Ammon's horn (tissue), 1 donor: Measurements from ENCODE around the gene HMCN2.

Experiments
- DNase-seq: peaks from one replicate; pipeline ENCODE4 v3.0.0-alpha.2; 2016; ENCODE audit warnings: low spot score

The HMCN2 gene

DNA sequence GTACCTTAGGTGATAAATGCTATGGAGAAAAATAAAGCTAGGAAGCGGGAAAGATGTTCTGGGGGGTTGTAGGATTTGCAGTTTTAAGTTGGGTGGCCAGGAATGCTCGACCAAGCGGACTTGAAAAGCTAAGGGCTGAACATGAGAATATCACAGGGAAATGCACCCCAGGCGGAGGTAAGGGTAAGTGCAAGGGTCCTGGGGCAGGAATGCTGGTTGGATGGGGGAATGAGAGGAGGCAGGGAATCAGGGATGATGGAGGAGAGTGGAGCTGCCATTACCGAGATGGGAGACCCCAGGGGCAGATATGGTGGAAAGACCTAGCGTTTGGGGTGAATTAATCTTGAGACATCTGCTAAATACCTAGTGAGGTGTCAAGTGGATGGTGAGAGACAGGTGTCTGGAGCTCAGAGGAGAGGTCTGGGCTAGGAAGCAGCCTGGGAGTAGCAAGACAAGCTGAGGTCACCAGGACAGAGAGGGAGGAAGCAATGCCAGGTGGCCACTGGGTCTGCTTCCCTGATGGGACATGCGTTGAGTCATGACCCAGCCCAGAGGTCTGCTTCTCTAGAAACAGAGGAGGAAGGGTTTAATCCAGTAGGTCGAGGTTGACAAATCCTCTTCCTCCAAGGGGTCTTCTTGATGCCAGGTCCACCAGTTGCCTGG is 101.5 kb downstream of the HMCN2 start:
- DNase-seq, result no peak

DNA sequence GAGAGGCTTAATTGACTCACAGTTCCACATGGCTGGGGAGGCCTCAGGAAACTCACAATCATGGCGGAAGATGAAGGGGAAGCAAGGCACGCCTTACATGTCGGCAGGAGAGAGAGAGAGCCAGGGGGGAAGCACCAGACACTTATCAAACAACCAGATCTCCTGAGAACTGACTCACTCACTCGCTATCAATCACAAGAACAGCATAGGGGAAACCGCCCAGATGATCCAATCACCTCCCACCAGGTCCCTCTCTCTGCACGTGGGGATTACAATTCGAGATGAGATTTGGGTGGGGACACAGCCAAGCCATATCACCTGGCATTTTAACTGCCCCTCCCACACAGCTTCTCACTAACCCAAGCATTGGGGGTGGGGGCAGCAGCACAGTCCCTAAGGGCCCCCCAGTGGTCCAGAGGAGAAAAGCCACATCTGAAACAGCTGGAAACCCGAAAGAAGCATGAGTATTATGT is 103.1 kb downstream of the HMCN2 start:
- no peak for DNase-seq

DNA sequence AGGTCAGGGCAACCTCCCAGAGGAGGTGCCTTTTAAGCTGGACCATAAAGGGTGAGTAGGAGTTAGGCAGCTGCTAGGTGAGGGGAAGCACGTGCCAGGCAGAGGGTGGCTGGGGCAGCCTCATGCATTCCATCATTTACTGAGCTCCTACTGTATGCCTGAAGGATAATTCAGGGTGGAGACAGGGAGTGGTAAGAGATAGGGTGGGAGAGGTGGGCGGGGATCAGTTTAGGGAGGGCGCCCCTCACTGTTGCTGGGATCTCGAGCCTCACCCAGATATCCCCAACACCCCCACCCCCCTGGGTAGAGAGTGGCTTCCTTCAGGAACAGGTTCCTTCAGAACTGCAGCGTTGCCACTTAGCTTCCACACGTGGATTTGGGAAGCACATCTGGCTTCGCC is 104.7 kb downstream of the HMCN2 start:
- DNase-seq, result no peak

DNA sequence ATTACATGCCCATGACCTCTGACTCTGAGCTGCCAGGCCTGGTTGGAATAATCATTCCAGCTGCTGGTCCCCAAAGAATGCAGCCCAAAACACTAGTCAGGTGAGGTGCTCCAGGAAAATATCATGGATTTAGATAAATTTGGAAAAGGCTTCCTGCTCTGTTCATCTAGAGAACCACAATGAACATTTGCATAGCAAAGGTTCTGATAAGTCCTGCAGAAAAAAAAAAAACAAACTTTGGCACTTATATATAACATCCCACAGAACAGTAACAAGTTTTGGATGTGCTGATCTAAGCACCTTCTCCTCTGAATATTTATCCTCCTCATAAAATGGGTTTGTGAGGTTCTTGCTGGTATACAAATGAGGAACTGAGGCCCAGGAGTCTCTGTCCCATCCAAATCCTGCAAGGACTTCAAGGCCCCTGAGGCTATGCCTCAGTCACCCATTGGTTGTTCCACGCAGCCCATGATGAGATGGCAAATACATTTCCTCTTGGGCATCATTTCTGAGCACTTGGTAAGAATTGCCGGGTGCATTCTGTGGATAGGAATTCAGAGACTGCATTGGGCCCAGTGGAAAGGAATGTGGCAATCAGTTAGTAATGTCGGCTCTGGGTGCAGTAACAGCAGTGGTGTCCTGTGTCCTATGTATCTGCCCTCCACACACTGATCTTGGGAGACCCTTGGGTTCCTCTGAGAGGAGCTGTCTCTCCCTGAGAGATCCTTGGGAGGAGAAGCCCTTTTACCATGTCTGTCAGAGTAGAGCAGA is 105.8 kb downstream of the HMCN2 start:
- no peak for DNase-seq

DNA sequence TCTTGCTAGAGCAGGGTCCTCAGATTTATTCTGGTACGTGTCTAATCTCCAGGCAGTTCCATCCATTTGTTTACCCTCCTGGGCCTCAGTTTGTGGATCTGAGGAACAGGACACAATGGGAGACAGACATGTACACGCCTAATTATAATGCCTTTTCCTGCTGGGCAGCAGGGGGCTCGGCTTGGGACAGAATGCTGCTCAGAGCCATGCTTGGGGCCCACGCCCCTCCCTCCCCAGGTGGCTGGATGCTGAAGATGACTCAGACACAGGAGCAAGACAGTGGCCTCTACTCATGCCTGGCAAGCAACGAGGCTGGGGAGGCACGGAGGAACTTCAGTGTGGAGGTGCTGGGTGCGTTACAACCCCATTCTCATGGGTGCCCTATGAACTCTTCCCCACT is 106.5 kb downstream of the HMCN2 start:
- DNase-seq, result no peak

DNA sequence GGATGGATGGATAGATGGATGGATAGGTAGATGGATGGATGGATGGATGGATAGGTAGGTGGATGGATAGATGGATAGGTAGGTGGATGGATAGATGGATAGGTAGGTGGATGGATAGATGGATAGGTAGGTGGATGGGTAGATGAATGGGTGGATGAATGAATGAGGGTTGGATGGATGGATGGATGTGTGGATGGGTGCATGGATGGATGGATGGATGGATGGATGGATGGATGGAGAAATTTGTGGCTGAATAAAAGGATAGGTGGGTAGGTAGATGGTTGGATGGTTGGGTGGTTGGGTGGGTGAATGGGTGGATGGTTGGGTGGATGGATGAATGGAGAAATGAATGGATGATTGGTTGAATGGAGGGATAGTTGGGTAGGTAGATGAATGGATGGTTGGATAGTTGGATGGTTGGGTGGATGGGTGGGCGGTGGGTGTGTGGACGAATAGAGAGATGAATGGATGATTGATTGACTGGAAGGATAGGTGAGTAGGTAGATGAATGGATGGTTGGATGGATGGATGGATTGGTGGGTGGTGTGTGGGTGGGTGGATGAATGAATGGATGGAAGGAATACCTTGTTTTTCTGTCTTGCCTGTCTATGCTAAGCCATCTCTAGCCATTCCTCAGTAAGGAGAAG is 108.2 kb downstream of the HMCN2 start:
- no peak for DNase-seq

DNA sequence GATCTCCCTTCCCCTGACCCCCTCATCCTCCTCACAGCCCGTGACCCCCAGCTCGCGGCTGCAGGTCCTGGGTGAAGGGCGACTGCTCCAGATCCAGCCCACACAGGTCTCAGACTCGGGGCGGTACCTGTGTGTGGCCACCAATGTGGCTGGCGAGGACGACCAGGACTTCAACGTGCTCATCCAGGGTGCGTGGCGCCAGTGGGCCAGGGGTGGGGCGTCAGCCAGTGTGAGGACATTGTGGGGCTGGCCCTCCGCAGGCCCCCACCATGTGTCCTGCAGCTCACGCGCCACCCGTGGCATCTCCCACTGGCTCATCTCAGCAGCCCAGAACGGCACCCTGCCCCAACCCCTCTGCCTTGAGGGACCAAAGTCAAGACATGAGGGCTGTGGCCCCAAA is 112.1 kb downstream of the HMCN2 start:
- no peak for DNase-seq

DNA sequence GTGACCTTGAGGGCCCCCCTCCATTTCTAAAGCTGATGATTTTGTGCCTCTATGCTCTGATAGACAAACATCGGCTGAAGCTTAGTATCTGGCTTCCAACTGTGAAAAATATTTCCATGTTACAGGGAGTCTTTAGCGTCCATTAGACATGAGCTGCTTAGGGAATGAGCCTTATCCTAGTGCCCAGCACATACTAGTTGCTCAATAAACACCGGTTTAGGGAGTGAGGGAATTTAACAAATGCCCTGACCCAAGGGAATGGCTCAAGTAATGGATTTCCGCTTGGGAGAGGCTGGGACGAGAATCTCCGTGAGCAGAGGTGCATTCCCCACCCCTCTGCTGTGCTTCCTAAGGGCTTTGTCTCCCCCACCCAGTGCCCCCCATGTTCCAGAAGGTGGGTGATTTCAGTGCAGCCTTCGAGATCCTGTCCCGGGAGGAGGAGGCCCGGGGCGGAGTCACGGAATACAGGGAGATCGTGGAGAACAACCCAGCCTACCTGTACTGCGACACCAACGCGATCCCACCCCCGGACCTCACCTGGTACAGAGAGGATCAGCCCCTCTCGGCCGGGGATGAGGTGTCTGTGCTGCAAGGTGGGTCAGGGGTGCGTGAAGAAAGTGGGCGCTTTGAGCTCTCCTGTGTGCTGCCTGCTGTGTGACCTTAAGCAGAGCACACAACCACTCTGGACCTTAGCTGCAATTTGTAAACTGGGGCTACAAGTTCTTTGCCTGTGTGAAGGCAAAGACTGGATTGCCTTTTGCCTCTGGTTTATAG is 113.5 kb downstream of the HMCN2 start:
- DNase-seq, result no peak

DNA sequence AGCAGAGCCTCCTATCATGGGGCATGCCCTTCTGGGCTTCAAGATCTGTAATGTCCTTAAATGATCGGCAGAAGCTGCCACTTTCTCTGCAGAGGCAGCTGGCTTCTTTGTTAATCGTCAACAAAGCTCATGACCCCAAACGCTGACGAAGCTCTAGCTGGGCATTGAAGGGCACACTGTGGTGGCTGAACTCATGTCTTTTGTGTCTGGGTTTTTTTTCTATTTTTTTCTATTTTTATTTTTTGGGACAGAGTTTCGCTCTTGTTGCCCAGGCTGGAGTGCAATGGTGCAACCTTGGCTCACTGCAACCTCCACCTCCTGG is 114.0 kb downstream of the HMCN2 start:
- no peak for DNase-seq

DNA sequence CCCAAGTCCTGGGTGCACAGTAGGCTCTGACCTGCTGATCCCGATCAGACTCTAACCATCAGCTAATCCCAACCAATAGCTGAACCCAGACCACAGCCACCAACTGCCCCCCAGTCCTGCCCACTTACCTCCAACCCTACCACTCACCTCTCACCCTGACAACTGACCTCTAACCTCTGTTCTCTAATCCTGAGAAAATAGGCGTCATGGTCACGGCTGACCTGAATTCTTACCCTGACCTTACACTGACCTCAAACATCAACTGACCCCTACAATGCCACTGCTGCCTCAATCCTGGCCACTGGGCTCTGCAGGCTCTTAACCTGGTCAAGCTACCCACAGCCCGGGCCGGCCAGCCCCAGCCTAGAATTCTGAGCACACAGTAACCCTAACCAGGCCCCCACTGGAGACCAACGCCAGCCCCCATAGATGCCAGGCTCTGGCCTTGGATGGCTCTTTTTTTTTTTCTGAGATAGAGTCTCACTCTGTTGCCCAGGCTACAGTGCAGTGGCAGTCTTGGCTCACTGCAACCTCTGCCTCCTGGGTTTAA is 115.4 kb downstream of the HMCN2 start:
- DNase-seq, result no peak

- no peak for DNase-seq
Observed at GRCh38 chr9:130381660-130382059, 116.1 kb downstream of the HMCN2 start.

DNA sequence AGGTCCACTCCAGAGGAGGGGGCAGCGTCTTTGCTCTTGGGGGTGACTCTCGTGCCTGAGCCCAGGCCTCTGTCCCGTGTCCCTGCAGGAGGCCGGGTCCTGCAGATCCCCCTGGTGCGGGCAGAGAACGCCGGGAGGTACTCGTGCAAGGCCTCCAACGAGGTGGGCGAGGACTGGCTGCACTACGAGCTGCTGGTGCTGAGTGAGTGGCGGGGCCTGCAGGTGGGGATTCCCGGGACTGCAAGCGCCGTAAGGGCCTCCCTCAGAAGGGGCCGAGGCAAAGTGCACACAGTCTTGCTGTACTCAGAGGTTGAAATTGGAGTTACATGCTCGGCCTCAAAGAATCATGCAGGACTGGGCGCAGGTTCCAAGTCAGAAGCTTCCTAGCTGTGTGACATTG is 116.5 kb downstream of the HMCN2 start:
- no peak for DNase-seq

DNA sequence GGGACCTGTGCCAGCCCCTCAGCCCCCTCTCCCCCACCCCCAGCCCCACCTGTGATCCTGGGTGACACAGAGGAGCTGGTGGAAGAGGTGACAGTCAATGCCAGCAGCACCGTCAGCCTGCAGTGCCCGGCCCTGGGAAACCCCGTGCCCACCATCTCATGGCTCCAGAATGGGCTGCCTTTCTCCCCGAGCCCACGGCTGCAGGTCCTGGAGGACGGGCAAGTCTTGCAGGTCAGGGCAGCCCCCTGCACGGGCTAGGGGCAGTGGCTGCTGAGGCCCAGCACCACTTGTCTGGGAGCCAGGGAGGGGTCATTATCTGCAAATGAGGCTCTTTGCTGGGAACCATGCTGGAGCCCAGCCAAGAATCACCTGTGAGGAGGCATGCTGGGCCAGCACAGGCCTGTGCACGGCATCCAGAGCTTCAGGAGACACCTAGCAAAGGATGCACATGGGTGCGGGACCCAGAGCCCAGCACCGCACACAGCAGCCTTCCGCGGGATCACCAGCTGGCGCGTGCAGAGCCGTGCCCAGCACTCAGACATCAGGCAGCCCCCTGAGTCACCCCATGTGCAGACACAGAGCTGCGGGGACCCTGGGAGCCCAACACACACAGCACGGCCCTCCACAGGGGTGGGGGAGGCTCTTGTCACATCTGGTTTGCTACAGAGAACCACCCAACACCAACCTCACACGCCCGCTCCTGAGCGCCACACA is 117.2 kb downstream of the HMCN2 start:
- DNase-seq, result no peak

GRCh38 chr9:130383350-130383715 is 117.8 kb downstream of the HMCN2 start:
- DNase-seq, result no peak

DNA sequence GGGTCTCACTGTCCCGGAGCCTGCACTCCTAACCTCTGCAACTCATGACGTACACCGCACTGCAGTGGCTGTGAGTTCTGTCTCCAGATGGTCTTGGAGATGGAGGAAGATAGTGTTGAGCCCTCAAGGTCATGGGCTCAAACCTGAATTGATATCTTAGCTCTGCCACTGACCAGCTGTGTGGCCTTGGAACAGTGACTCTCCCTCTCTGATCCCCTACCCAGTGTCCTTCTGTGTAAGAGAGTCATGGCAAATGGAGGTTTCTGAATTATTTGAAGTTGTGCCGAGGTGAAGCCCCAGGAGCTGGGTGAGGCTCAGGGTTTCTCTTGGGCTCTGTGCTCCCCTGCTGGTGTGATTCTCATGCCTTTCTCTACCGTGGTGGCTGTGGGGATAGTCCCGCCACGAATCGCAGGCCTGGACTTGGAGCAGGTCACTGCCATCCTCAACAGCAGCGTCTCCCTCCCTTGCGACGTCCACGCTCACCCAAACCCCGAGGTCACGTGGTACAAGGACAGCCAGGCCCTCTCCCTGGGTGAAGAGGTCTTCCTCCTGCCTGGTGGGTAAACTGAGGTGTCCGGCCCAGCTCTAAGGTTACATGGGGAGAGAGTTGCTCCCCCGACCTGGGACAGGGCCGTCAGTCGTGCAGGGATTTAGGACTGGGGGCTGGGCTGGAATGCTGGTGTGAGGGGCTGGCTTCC is 118.6 kb downstream of the HMCN2 start:
- no peak for DNase-seq

GRCh38 chr9:130385257-130385656 is 119.7 kb downstream of the HMCN2 start:
- no peak for DNase-seq

GRCh38 chr9:130387398-130387797 is 121.8 kb downstream of the HMCN2 start:
- no peak for DNase-seq

- DNase-seq, result no peak
Observed at GRCh38 chr9:130387905-130388304, 122.3 kb downstream of the HMCN2 start.

GRCh38 chr9:130390390-130390789 is 124.8 kb downstream of the HMCN2 start:
- DNase-seq, result no peak

GRCh38 chr9:130390986-130391385 is 125.4 kb downstream of the HMCN2 start:
- DNase-seq, result no peak

GRCh38 chr9:130391866-130392265 is 126.3 kb downstream of the HMCN2 start:
- DNase-seq, result no peak
